Breast epithelium (tissue), 3 donors: ENCODE measurements around the gene RPGR.

Experiments used
- CTCF ChIP-seq, 3 donors: fragments of 450-650 bp; IDR thresholded peaks; one replicate each; pipeline ENCODE4 v1.5.1; 2016 to 2017; ENCODE audit warnings: antibody characterized with exemption in 3 of 3, mild to moderate bottlenecking in 3 of 3, moderate library complexity in 3 of 3
- POLR2A ChIP-seq: fragments of 450-650 bp; IDR thresholded peaks from one replicate; pipeline ENCODE4 v1.6.1; 2016; ENCODE audit warnings: antibody characterized with exemption, mild to moderate bottlenecking, moderate library complexity

GRCh38 chrX:38271154-38271716 lies 56.1 kb downstream of the RPGR start:
- no peak for TF ChIP-seq CTCF (IDR thresholded peaks at IDR 0.05)
- no peak for TF ChIP-seq POLR2A
